IPS-NIHi7 (cell line): Measurements from ENCODE around the gene RPUSD3.

Experiments used
- DNase-seq: peaks from one replicate; pipeline ENCODE4 v3.0.0; 2012; ENCODE audit warnings: mixed read lengths; ENCODE audit errors: extremely low spot score

RPUSD3 gene

DNA sequence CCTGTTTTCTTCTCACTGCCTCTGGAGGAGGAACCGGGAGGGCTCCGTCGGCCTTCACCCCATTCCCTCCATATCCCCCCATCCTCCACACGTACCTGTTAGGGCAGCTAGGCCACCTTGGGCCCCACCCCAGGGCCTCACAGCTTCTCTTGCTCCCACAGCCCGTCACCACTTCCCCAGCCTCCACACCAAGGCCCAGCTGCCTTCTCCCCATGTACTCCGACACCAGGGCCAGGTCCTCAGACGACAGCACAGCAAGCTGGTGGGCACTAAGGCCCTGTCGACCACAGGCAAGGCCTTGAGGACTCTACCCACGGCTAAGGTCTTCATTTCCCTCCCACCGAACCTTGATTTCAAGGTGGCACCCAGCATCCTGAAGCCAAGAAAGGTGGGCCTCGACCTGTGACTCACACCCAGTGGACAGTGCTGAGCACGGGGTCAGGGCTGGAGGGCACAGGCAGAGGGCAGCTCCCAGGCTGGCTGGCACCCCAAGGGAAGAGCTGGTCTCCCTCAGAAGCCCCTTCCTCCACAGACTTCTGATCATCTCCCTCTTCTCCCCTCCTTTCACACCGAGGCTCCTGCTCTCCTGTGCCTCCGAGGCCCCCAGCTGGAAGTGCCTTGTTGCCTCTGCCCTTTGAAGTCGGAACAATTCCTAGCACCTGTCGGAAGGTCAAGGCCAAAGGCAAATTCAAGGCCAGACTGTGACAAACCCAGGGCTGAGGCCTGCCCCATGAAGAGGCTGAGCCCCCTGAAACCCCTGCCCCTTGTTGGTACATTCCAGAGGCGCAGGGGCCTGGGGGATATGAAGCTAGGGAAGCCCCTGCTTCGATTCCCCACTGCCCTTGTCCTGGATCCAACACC, 9.1 kb downstream of the RPUSD3 start:
- DNase-seq, result no peak

DNA sequence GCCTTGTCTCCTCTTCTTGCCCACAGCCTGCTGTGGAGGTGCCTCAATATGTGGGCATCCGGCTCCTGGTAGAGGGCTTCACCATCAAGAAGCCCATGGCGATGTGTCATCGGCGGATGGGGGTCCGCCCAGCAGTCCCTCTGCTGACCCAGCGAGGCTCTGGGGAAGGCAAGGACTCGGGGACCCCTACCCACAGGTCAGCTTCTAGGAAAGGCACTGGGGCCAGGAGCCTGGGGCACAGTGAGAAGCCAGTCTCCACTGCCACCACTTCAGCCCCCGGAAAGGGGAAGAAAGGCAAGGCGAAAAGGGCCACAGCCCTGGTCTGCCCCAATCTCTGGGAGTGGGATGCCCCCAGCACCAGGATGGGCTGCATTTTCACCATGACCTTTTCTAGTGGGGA, 10.7 kb downstream of the RPUSD3 start:
- DNase-seq, result no peak

DNA sequence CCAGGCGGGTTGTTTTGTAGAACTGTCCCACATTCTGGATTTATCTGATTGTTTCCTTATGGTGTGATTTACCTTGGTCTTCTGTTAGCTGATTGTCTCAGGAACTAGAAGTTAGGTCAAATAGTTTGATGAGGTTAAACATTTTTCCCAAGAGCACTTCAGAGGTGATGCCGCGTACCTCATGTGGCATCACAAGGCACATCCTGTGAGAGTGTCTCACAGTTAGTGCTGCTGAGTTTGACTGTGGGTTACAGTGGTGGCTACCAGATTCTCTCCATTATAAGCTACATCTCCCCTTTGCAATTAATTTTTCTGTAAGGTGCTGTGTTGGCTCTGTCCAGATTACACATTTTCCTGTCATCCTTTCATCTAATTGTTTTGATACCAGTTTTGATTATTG, 12.6 kb downstream of the RPUSD3 start:
- no peak for DNase-seq

DNA sequence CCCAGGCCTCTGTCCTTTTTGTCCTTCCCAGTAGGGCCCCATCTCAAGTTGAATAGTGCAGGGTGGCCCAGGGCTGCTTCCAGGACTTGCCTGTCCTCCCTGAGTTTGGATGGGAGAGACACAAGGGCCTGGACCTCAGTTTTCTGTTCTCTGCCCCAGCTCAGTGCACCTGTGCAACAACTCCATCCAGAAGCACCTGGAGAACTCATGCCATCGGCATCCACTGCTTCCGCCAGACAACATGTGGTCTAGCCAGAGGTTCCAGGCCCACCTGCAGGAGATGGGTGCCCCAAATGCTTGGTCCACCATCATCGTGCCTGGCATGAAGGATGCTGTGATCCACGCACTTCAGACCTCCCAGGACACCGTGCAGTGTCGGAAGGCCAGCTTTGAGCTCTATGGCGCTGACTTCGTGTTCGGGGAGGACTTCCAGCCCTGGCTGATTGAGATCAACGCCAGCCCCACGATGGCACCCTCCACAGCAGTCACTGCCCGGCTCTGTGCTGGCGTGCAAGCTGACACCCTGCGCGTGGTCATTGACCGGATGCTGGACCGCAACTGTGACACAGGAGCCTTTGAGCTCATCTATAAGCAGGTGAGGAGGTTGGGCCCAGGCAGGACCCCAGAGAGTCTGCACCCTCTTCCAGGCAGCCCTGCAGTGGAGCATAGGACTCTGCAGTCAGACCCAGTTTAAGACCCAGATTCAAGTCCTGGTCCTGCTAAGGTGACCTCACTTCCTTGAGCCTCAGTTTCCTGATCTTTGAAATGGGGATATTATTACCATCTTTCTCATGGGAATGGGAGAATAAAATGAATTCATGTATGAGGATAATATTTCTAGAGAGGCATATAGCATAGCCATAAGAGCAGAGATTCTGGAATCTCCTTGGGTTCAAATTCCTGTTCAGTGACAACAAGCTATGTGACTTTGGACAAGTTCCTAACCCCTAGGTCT, 14.7 kb downstream of the RPUSD3 start:
- no peak for DNase-seq

DNA sequence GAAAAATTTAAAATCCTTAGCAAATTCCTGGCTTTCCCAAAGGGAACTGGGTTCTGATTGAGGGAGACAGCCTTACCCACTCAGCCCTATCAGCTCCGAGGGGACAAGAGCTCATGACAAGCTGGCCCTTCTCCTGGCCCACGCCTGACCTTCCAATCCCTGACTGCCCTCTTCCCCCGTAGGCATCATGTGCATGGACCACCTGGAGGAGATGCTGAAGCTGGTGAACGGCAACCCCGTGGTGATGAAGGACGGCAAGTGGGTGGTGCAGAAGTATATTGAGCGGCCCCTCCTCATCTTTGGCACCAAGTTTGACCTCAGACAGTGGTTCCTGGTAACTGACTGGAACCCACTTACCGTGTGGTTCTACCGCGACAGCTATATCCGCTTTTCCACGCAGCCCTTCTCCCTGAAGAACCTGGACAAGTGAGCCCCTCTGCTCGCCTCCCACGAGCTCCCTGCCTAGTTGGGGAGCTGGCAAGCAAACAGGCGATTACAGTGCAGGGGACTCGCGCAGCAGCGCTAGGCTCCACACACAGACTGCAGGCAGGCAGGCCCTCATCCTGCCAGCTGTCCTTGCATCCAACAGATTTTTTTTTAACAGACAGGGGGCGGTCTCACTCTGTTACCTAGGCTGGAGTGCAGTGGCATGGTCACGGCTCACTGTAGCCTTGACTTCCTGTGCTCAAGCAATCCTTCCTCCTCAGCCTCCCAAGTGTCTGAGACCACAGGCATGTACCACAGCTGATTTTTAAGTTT, 16.8 kb downstream of the RPUSD3 start:
- peak; percentile 76 for DNase-seq

DNA sequence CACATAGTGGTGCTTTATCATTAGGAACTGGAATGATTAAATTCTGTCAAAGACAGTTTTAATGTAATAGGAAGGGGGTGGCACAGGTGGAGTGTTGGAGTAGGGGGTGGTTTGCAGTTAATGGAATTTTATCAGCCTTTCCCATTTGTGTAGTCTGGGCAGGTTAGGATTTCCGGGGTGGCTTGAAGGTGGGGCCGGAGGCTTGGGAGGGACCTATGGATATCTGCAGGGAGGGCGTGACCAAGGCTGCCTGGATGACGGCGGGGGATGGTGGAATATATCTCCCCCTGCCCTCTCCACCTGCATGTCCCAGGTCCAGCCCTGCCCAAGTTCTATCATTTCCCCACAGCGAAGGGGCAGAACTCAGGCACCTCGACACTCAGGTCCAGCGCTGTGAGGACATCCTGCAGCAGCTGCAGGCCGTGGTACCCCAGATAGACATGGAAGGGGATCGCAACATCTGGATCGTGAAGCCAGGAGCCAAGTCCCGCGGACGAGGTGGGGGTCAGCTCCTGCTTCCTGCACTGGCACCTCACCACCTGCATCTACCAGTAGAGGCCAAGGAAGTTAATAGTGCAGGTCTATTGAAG, 18.3 kb downstream of the RPUSD3 start:
- no peak for DNase-seq

DNA sequence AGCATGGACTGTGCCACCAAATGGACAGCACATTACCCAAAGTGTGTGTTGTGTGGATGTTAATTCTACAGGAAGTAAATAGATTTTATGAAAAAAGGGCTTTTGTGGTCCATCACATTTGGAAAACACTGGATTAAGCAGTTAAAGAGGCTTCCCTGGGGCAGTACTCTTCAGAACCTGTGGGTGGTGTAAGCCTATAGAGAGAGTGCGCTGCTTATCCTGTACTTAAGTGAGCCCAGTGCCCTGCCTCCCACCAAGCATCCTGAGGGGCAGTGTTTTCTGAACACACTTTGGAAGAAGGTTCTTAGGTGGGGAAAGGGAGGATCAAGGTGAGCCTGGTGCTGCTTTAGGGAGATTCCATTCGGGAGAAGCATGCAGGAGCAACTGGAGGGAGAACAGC, 22.9 kb downstream of the RPUSD3 start:
- peak; percentile 66 for DNase-seq

DNA sequence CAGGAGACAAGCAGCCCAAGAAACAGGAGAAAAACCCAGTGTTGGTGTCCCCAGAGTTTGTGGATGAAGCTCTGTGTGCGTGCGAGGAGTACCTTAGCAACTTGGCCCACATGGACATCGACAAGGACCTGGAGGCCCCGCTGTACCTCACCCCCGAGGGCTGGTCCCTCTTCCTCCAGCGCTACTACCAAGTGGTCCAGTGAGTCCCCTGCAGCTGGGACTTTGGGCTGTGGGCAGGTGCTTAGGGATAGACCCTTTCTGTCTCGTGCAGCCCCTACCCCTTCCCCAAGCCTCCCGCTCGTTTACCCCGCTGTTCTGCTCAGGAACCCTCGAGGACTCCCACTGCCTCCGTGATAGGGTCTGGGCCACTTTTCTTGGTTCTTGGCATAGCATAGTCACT, 23.3 kb downstream of the RPUSD3 start:
- no peak for DNase-seq

DNA sequence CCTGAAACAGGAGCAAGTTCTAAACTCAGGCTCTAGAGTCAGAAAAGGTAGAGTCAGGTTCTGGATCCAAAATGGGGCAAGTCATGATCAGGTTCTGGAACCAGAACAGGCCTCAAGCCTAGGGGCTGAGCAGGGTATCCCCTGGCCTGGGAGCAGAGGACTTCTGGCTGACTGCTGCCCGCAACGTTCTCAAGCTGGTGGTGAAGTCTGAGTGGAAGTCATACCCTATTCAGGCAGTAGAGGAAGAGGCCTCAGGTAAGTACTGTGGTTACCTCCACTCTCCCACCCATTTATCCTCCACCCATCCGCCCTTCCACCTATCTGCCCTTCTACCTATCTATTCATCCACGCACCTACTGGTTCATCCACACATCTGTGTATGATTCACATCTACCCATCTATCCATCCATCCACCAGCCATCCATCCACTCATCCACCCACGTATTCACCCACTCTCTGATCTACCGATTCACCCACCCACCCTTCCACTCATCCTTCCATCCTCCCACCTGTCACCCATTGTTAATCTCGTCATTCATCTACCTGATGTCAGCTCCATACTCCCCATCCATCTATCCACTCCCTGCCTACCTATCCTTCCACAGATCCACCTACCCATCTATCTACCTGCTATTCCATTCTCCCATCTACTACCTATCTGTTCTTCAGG, 25.0 kb downstream of the RPUSD3 start:
- DNase-seq, result no peak

DNA sequence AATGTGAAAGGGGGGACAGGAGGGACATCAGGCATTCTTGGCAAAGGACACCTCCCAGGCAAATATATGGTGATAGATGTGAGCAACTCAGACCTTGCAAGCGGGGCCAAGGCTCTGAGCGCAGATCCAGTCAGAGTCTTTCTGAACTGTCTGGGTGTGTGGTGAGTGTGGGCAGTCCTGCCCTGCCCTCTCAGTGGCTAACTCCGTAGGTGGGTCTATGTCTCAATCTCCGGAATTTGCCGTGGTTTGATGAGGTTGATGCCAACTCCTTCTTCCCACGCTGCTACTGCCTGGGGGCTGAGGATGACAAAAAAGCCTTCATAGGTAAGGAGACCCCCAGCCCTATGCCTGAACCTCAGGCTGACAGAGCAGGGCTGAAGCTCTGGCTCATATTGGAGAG, 26.4 kb downstream of the RPUSD3 start:
- no peak for DNase-seq

DNA sequence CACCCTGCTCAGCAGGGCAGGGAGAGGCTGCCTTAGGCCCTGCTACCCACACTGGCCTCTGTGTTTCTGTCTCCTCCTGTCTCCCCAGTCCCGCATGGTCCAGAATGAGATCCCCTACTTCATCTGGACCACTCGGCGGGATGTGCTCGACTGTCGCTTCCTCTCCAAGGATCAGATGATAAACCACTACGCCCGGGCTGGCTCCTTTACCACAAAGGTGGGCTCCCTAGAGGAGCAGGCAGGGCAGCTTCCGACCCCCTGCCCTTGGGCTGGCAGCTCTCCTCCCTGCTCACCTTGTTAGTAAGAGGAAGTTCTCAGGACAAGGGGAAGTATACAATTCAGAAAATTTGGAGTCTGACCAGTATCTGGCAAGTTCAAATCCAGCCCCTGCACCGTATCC, 27.8 kb downstream of the RPUSD3 start:
- no peak for DNase-seq

DNA sequence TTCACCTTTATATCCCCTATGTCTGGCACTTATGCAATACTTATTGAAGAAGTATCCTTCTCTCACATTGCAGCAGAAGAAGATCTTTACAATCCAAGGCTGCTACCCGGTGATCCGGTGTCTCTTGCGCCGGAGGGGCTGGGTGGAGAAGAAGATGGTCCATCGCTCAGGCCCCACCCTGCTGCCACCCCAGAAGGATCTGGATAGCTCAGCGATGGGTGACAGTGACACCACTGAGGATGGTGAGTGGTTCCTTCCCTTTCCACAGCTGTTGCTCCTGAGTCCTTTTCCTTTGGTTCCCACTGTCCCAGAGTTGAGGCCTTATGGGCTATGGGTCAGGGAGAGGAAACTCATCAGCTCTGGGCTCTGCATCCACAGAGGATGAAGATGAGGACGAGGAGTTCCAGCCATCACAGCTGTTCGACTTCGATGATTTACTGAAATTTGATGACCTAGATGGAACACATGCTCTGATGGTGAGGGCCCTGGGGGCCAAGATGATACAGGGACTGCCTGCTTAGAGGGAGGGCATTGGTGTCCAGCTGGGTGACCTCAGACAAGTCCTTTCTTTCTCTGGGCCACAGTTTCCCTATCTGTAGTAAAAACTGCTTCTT, 30.8 kb downstream of the RPUSD3 start:
- no peak for DNase-seq

DNA sequence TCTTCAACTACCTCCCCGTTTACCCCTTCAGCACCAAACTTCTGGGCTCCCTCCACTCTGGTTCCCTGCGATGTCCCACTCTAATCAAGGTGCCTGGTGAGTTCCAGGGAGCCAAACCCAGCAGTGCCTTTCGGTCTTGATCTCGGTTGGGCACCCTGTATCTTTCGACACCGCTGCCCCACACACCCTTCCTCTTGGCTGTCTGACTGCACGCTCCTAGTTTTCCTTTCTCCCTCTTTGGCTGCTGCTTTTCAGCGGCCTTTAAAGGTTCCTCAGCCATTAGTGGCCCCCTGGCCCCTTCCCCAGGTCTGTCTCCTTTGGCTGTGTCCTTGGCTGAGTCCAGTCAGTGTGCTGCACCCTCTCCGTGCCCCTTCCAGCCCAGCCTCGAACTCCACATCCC, 33.0 kb downstream of the RPUSD3 start:
- no peak for DNase-seq

DNA sequence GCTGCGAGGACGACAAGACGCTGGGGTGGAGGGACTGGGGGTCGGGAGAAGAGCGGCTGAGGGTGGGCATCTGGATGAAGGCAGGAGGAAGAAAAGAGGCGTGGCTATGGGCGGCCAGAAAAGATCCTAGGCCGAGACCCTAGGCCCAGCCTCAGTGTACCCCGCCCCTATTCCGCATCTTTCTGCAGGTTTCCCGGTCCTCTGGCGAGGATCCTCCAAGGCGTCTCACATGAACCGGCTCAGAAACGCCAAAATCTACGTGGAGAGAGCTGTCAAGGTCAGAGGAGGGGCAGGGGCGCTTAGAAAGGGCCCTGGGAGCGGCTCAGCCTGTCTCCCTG, 33.4 kb downstream of the RPUSD3 start:
- peak; percentile 59 for DNase-seq

DNA sequence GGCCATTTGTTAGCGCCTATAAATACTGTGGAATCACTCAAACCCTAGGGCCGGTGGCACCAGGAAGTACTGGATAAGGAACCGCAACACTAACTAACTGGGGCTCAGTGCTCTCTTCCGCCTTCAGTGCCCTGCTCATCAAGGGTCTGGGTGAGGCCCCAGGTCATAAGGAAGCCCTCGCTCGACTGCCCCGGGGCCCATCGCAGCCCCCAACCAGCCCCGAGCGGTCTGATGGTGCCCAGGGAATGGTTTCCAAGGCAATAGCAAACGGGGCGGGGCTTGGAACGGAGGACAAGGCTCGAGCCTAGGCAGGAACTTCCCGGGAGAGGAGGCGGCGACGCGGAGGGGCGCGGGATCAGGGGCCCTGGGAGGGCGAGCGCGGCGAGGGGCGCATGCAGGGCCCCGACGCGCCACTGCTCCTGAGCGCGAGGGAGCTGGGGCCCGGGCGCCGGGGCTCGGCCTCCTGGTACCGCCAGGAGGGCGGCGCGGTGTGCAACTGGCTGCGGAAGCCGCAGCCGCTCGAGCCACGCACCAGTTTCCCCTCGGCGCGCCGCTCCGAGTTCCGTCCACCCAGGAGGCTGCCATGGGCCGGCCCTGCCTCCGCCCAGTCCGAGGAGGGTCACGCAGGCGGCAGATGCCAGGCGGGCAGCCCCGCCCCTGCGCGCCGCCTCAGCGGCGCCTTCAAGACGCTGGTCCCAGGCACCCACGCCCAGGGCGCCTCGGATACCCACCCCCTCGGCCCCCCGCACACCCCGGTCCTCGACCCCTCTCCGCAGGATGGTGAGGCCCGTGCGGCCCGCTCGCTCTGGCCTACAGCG, 34.0 kb downstream of the RPUSD3 start, which contains the start of gene TTLL3:
Gene TTLL3, plus strand, starts transcription at position 648 of the 818 bp plus-strand sequence. CDS start 400 bp downstream, outside the sequence.
- peak; percentile 73 for DNase-seq

DNA sequence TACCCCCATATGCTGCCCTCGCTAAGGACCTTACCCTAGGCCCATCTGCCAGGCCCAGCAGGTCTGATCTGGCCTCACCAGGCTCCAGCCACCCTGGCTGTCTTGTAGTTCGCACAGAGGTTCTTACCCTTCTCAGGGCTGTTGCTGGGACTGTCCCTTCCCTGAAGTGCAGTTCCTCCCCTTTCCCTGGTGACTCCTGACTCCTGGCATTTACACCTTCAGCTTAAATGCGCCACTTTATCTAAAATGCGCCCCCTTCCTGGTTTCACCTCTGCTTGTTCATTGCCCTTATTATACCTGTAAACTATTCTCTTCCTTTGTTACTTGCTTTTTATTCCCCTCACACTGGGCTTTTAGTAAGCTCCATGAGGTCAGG, 34.6 kb downstream of the RPUSD3 start:
- no peak for DNase-seq

DNA sequence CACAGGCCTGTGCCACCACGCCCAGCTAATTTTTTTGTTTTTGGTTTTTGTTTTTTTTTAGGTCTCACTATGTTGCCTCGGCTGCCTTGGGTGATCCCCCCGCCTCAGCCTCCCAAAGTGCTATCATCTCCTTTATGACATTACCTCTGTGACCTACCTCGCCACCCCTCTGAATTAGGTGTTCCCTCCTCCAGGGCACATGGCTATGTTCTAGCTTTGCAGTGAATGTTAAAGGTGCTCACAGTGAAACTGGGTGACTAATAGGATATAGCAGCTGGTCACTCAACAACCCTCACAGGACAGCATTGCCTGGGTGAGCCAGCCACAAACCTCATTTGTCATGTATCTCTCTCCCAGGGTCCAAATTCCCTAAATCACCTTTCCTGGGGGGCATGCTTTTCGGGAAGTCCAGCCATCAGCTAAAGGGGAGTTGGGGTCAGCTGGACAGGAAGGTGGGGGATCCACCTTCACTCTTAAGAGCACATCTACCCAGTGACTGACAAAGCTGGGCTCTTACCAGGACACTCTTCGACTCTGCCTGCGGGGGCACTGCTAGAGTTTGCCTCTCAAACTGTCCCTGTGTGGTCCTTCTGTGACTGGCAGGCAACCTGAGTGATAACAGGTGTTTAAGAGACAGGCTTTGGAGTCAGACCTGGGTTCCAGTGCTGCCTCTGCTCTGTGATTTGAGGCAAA, 35.3 kb downstream of the RPUSD3 start:
- DNase-seq, result peak; percentile 56

DNA sequence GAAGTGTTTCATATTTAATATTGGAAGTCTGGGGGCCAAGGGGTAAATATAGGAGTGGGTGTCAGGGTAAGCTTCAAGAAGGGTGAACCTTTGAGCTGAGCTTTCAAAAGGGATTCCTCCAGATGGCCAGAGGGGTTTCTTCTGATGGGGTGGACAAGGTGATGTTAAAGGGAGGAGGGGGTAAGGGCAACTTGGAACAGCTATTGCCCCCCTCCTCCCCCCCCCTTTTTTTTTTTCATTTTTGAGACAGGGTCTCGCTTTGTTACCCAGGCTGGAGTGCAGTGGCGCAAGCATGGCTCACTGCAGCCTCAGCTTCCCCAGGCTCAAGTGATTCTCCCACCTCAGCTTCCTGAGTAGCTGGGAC, 35.8 kb downstream of the RPUSD3 start:
- no peak for DNase-seq
